ENCODE data around the gene CDC34.

The CDC34 gene

DNA sequence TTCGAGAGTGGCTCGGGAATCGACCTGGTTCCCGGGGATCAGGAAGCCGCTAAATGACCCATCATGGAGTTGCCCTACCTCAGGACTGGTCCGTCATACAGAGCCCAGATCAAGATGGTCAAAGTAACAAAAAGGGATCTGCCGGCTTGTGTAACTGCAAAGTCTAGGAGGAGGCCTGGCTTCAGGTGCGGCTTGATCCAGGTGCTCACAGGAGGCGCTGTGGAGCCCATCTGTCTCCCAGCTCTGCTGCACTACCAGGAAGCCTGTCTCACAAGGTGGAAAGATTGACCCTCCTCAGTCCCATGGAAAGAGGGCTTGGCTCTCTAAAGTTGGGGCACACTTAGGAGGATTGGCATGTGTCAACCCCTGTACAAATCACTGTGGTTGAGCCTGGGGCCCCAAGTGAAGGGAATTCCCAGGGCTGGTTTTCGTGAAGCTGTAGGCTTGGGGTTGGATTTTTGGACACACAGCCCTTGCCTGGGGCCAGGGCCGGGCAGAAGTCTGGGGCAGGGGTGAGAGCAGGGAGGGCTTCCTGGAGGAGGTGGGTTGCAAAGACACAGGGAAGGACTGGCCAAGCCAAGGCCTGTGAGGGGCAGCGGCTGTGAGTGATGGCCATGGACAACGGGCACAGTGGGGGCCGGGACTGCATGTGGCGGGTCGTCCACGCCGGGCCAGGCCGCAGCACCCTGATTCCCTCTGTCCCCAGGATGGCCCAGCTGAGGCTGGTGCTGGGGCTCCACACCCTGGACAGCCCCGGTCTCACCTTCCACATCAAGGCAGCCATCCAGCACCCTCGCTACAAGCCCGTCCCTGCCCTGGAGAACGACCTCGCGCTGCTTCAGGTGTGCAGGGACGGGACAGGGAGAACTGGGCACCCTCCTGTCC is 16.5 kb downstream of the CDC34 start:
- H3K9me3 ChIP-seq = no peaks in the 10 kb centered on the region
- no peak for TF ChIP-seq CTCF (IDR thresholded peaks at IDR 0.05)
- no peak overlapping the region for H3K27ac ChIP-seq
- no peak overlapping the region for H3K4me3 ChIP-seq (ENCODE audit: low read depth in 1 of 2, low read length in 1 of 2)
- H3K36me3 ChIP-seq = peaks cover 4% of the 10 kb centered on the region
- H3K27me3 ChIP-seq = peaks cover 19% of the 10 kb centered on the region
- H3K4me1 ChIP-seq (ENCODE audit: control insufficient read depth in 1 of 2, insufficient read depth in 1 of 2, low read depth in 1 of 2, low read length in 1 of 2) = peaks cover 3 to 5% of the 10 kb centered on the region in 2 experiments

- Histone ChIP-seq H3K4me1 (ENCODE audit: control insufficient read depth in 1 of 2, insufficient read depth in 1 of 2, low read depth in 1 of 2, low read length in 1 of 2) (peaks cover 3 to 5% of the 10 kb centered on the region in 2 experiments), H3K4me3 (ENCODE audit: low read depth in 1 of 2, low read length in 1 of 2) (no peak overlapping the region), H3K27ac (no peak overlapping the region), H3K27me3 (peaks cover 15% of the 10 kb centered on the region), H3K9me3 (no peaks in the 10 kb centered on the region), H3K36me3 (no peaks in the 10 kb centered on the region)
- no peak for TF ChIP-seq CTCF (IDR thresholded peaks at IDR 0.05)
These were observed 17.6 kb downstream of the CDC34 start for GRCh38 chr19:548886-549830.

DNA sequence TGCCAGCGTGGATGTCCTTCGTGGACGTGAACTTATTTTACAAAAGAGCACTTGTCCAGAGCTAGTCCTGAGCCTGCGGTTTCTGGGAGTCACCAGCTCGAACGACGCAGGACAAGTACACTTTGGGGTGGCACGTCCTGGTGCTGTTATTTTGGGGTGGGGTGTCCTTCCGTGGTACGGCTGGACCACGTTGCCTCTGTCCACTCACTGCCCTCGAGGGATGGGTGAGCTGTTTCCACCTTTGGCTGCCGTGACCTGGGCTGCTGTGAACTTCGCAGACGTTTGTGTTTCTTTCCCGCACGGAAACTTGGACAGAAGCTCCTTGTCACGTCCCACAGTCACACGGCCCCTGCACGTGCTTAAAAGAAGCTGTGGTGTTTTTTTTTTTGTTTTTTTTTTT is 23.3 kb downstream of the CDC34 start:
- no peak overlapping the region for H3K4me3 ChIP-seq (ENCODE audit: low read depth in 1 of 2, low read length in 1 of 2)
- peaks cover 16 to 33% of the 10 kb centered on the region in 2 experiments for H3K4me1 ChIP-seq (ENCODE audit: control insufficient read depth in 1 of 2, insufficient read depth in 1 of 2, low read depth in 1 of 2, low read length in 1 of 2)
- H3K9me3 ChIP-seq = no peaks in the 10 kb centered on the region
- H3K36me3 ChIP-seq = no peaks in the 10 kb centered on the region
- TF ChIP-seq CTCF (IDR thresholded peaks at IDR 0.05) = no peak
- no peaks in the 10 kb centered on the region for H3K27me3 ChIP-seq
- H3K27ac ChIP-seq = no peak overlapping the region

GRCh38 chr19:555474-555808 is 23.9 kb downstream of the CDC34 start:
- Histone ChIP-seq H3K36me3 (no peaks in the 10 kb centered on the region), H3K9me3 (no peaks in the 10 kb centered on the region), H3K4me3 (ENCODE audit: low read depth in 1 of 2, low read length in 1 of 2) (peak overlapping the region in 1 of 2 experiments; percentile 30), H3K4me1 (ENCODE audit: control insufficient read depth in 1 of 2, insufficient read depth in 1 of 2, low read depth in 1 of 2, low read length in 1 of 2) (peaks cover 21 to 39% of the 10 kb centered on the region in 2 experiments), H3K27me3 (no peaks in the 10 kb centered on the region), H3K27ac (peak overlapping the region; percentile 84)
- no peak for TF ChIP-seq CTCF (IDR thresholded peaks at IDR 0.05)

DNA sequence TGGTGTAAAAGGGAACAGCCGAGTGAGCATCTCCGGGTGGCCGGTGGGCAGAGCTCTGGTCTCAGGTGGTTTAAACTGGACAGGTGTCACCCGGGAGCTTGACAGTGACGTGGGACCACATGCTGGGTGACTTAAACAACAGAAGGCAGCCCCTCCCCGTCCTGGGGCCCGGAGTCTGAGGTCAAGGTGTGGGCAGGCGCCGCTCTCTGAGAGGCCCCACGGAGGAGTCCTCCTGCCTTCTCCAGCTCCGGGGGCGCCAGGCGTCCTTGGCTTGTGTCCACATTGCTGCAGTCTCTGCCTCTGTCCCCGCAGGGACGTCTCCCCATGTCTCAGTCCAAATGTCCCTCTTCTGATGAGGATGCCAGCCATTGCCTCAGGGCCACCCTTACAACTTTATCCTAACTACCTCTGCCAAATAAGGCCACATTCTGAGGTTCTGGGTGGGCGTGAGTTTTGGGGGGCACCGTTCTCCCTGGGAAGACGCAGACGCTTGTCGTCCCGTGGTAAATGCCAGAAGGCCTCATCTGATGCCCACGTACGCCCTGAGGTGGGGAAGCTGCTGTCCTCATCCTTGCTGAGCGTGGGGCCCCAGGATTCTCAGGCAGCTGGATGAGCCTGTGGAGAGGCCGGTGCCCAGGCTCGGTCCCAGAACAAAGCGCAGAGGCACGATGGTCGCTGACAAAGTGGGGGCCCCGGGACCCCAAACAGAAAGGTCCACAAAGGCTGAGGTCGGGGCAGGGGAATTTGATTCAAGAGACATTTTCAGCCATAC is 25.2 kb downstream of the CDC34 start:
- peaks cover 24 to 42% of the 10 kb centered on the region in 2 experiments for H3K4me1 ChIP-seq (ENCODE audit: control insufficient read depth in 1 of 2, insufficient read depth in 1 of 2, low read depth in 1 of 2, low read length in 1 of 2)
- peak overlapping the region; percentile 84 for H3K27ac ChIP-seq
- H3K27me3 ChIP-seq = no peaks in the 10 kb centered on the region
- peak overlapping the region; percentile 27 to 30 for H3K4me3 ChIP-seq (ENCODE audit: low read depth in 1 of 2, low read length in 1 of 2)
- H3K9me3 ChIP-seq = no peaks in the 10 kb centered on the region
- no peaks in the 10 kb centered on the region for H3K36me3 ChIP-seq
- no peak for TF ChIP-seq CTCF (IDR thresholded peaks at IDR 0.05)
